Activated B cell treated with CpG ODN at 0.5 μM for 24 hours (primary cell): ENCODE measurements around the gene CBS. TPM values are rescaled to one million over a fixed set of nuclear protein-coding genes. Genes with fewer than 3 reads are reported as not detected.
"Not testable (repeated sequence)": the region's sequence is repeated elsewhere in the genome, so short reads cannot be mapped to it uniquely, and the experiment has no call there.

Source experiments
- ATAC-seq: fragments of 200-7000 bp; cut with Tn5 transposase; one replicate; pipeline ENCODE4 v1.10.0; 2021; ENCODE audit warnings: low read depth, mild to moderate bottlenecking, moderate library complexity
- CTCF ChIA-PET: fragments of 350-600 bp; sonication (Branson Sonifier 250); formaldehyde crosslinking; loops from one replicate; lab custom pipeline; 2021; ENCODE audit warnings: antibody characterized with exemption; lab: Charles Lee
- POLR2A ChIA-PET: fragments of 350-600 bp; sonication (Branson Sonifier 250); formaldehyde crosslinking; loops from one replicate; lab custom pipeline; 2021; ENCODE audit warnings: antibody characterized with exemption; lab: Charles Lee
- DNase-seq: peaks from one replicate; pipeline ENCODE4 v3.0.0; 2022
- H3K27ac Mint-ChIP-seq: one replicate; pipeline ENCODE4 v1.8.0; 2020; ENCODE audit warnings: mixed read lengths
- H3K27me3 Mint-ChIP-seq: one replicate; pipeline ENCODE4 v1.8.0; 2021; ENCODE audit warnings: mixed read lengths
- H3K36me3 Mint-ChIP-seq: one replicate; pipeline ENCODE4 v1.8.0; 2021; ENCODE audit warnings: low read depth, mixed read lengths
- H3K4me1 Mint-ChIP-seq: one replicate; pipeline ENCODE4 v1.8.0; 2021; ENCODE audit warnings: mixed read lengths
- H3K4me3 Mint-ChIP-seq: one replicate; pipeline ENCODE4 v1.8.0; 2020; ENCODE audit warnings: mild to moderate bottlenecking, mixed read lengths
- H3K9me3 Mint-ChIP-seq: one replicate; pipeline ENCODE4 v1.8.0; 2020; ENCODE audit warnings: mixed read lengths
- CTCF ChIP-seq: fragments of 200-600 bp; IDR thresholded peaks from one replicate; pipeline ENCODE4 v1.8.0; 2022; ENCODE audit warnings: antibody characterized with exemption, mild to moderate bottlenecking
- intact Hi-C: fragments of 100-400 bp; cut with micrococcal nuclease; formaldehyde crosslinking; loops from one replicate; pipeline ENCODE4 v1.15.1; 2024
- total RNA-seq: library from RNA; stranded (reverse); gene quantifications from 2 replicates; pipeline ENCODE4 v1.2.3, GENCODE V29; 2022

The CBS gene
- total RNA-seq, 1 donor from 2014 or later = 22.3 TPM

GRCh38 chr21:43036889-43037288, 38.7 kb downstream of the CBS start:
- DNase-seq, ATAC-seq, CTCF ChIA-PET, POLR2A ChIA-PET, H3K27me3 Mint-ChIP-seq, H3K27ac Mint-ChIP-seq, H3K4me3 Mint-ChIP-seq, intact Hi-C loops, H3K4me1 Mint-ChIP-seq, H3K9me3 Mint-ChIP-seq: not testable (repeated sequence)
- peaks cover 18% of the 10 kb centered on the region for H3K36me3 Mint-ChIP-seq

- TF ChIP-seq CTCF = no peak
- DNase-seq (no peak), ATAC-seq (no peak)
- Mint-ChIP-seq H3K4me3 (no peak overlapping the region), H3K4me1 (no peaks in the 10 kb centered on the region), H3K27ac (no peak overlapping the region), H3K9me3 (no peaks in the 10 kb centered on the region), H3K36me3 (peaks cover 38% of the 10 kb centered on the region), H3K27me3 (no peaks in the 10 kb centered on the region)
- intact Hi-C loops = no loop called here
- CTCF ChIA-PET = no interaction called here
- POLR2A ChIA-PET = no interaction called here
These were observed 40.8 kb downstream of the CBS start for GRCh38 chr21:43034826-43035225.

- Mint-ChIP-seq H3K27ac (no peak overlapping the region), H3K9me3 (no peaks in the 10 kb centered on the region)
- CTCF ChIA-PET = no interaction called here
These were observed 41.5 kb downstream of the CBS start for GRCh38 chr21:43034101-43034500.

GRCh38 chr21:43031121-43031619, 44.5 kb downstream of the CBS start:
- ATAC-seq = no peak

More at GRCh38 chr21:43034101-43034500, 41.5 kb downstream of the CBS start:
- POLR2A ChIA-PET = no interaction called here
- no peak for TF ChIP-seq CTCF
- H3K4me1 Mint-ChIP-seq = no peaks in the 10 kb centered on the region
- H3K27me3 Mint-ChIP-seq = no peaks in the 10 kb centered on the region
- intact Hi-C loops = no loop called here
- peaks cover 44% of the 10 kb centered on the region for H3K36me3 Mint-ChIP-seq
- no peak for DNase-seq
- ATAC-seq = no peak
- no peak overlapping the region for H3K4me3 Mint-ChIP-seq

GRCh38 chr21:43029785-43030184, 45.9 kb downstream of the CBS start:
- Mint-ChIP-seq H3K27me3 (no peaks in the 10 kb centered on the region), H3K9me3 (no peaks in the 10 kb centered on the region), H3K4me1 (no peaks in the 10 kb centered on the region), H3K4me3 (no peak overlapping the region), H3K36me3 (peaks cover 74% of the 10 kb centered on the region), H3K27ac (no peak overlapping the region)
- intact Hi-C loops = no loop called here
- ChIA-PET POLR2A (no interaction called here), CTCF (no interaction called here)
- DNase-seq (no peak), ATAC-seq (no peak)
- TF ChIP-seq CTCF = no peak

More at GRCh38 chr21:43031121-43031619, 44.5 kb downstream of the CBS start:
- CTCF ChIA-PET = no interaction called here
- H3K27ac Mint-ChIP-seq = no peak overlapping the region
- intact Hi-C loops = no loop called here
- POLR2A ChIA-PET = no interaction called here
- no peak for DNase-seq
- peaks cover 67% of the 10 kb centered on the region for H3K36me3 Mint-ChIP-seq
- no peak for TF ChIP-seq CTCF
- no peak overlapping the region for H3K4me3 Mint-ChIP-seq
- H3K9me3 Mint-ChIP-seq = no peaks in the 10 kb centered on the region
- no peaks in the 10 kb centered on the region for H3K4me1 Mint-ChIP-seq
- H3K27me3 Mint-ChIP-seq = no peaks in the 10 kb centered on the region
